GM19467 (cell line): ENCODE results near the gene EEFSEC.

Experiments used
- ATAC-seq: cut with Tn5 transposase; IDR thresholded peaks from one replicate; pipeline ENCODE4 v1.9.1; 2021; ENCODE audit warnings: mild to moderate bottlenecking, moderate library complexity; ENCODE audit not compliant: unreplicated experiment

Gene EEFSEC

GRCh38 chr3:128380719-128381118, 227.4 kb downstream of the EEFSEC start:
- ATAC-seq, result no peak

- ATAC-seq, result no peak
Measured at GRCh38 chr3:128381609-128382008, 228.3 kb downstream of the EEFSEC start.

GRCh38 chr3:128382221-128382807, 229.0 kb downstream of the EEFSEC start:
- no peak for ATAC-seq

GRCh38 chr3:128383316-128384235, 230.3 kb downstream of the EEFSEC start:
- ATAC-seq, result no peak

GRCh38 chr3:128385080-128385832, 232.0 kb downstream of the EEFSEC start:
- no peak for ATAC-seq

- no peak for ATAC-seq
Measured at GRCh38 chr3:128388932-128389331, 235.7 kb downstream of the EEFSEC start.

GRCh38 chr3:128390867-128391266, 237.6 kb downstream of the EEFSEC start:
- ATAC-seq, result no peak

GRCh38 chr3:128392021-128392420, 238.7 kb downstream of the EEFSEC start:
- ATAC-seq, result no peak

- ATAC-seq, result no peak
Measured at GRCh38 chr3:128392818-128393544, 239.7 kb downstream of the EEFSEC start.

- ATAC-seq, result no peak
Measured at GRCh38 chr3:128394033-128394432, 240.8 kb downstream of the EEFSEC start.

GRCh38 chr3:128395046-128395445, 241.8 kb downstream of the EEFSEC start:
- ATAC-seq, result no peak

GRCh38 chr3:128395500-128396162, 242.3 kb downstream of the EEFSEC start:
- ATAC-seq, result no peak

GRCh38 chr3:128397484-128397883, 244.2 kb downstream of the EEFSEC start:
- ATAC-seq, result no peak

GRCh38 chr3:128398586-128398985, 245.3 kb downstream of the EEFSEC start:
- ATAC-seq, result no peak

GRCh38 chr3:128399221-128399915, 246.1 kb downstream of the EEFSEC start:
- ATAC-seq, result no peak

- no peak for ATAC-seq
Measured at GRCh38 chr3:128400671-128401070, 247.4 kb downstream of the EEFSEC start.

GRCh38 chr3:128402319-128402718, 249.0 kb downstream of the EEFSEC start:
- ATAC-seq, result no peak

- no peak for ATAC-seq
Measured at GRCh38 chr3:128402998-128403397, 249.7 kb downstream of the EEFSEC start.

GRCh38 chr3:128404276-128405068, 251.2 kb downstream of the EEFSEC start:
- no peak for ATAC-seq
